ENCODE data around the gene TMUB2. TPM values are rescaled to one million over a fixed set of nuclear protein-coding genes. Genes with fewer than 3 reads are reported as not detected.

The TMUB2 gene
- total and polyA plus RNA-seq, 9 of the 15 experiments (the other 6 are each of a cell fraction or from before 2014, with no cell fraction given): 4.1 to 29.8 (median 16.3) TPM

Small RNAs within 50 kb of the gene (microRNA-seq; reads per million reads assigned to microRNA genes)
- not detected for gene MIR6782 (ENCODE audit: borderline microRNAs expressed)

Small RNAs within 50 kb of the gene (small RNA-seq; reads per million reads assigned to genes)
- not detected for gene MIR6782

Other genes with a start within 250 kb of the TMUB2 start
Only the 7 nearest of the 17 such genes appear.
- 31.1 and 37.6 TPM in 2 replicates for gene G6PC3, start 116.2 kb upstream of the TMUB2 start, total RNA-seq (2014; rRNA removed)
- 11.4 and 11.6 TPM in 2 replicates for gene G6PC3, start 116.2 kb upstream of the TMUB2 start, total RNA-seq (2014; rRNA removed; fragmentation: Illumina TruSeq; extraction: Trizol)
- gene G6PC3, start 116.2 kb upstream of the TMUB2 start, total RNA-seq (2015; rRNA removed; fragmentation: Illumina TruSeq; extraction: Trizol): 24.1 and 26.8 TPM in 2 replicates
- 41.9 and 47.4 TPM in 2 replicates for gene G6PC3, start 116.2 kb upstream of the TMUB2 start, total RNA-seq (2021)
- 46.6 and 55.1 TPM in 2 replicates for gene G6PC3, start 116.2 kb upstream of the TMUB2 start, polyA plus RNA-seq (2011; rRNA removed)
- 49.5 and 60.5 TPM in 2 replicates for gene G6PC3, start 116.2 kb upstream of the TMUB2 start, polyA plus RNA-seq (2014; fragmentation: Illumina TruSeq; extraction: Trizol)
- gene G6PC3, start 116.2 kb upstream of the TMUB2 start, polyA plus RNA-seq (2014; fragmentation: Nextera tagmentation; extraction: Ambion mirVana): 10 to 100 TPM; 10.4 to 14.8 TPM
- 56.3 and 57.8 TPM in 2 replicates for gene G6PC3, start 116.2 kb upstream of the TMUB2 start, polyA plus RNA-seq (2014; rRNA removed)
- gene HDAC5, start 63.3 kb upstream of the TMUB2 start, total RNA-seq (2014; rRNA removed): 26.2 and 29.6 TPM in 2 replicates
- 4.7 and 6.5 TPM in 2 replicates for gene HDAC5, start 63.3 kb upstream of the TMUB2 start, total RNA-seq (2014; rRNA removed; fragmentation: Illumina TruSeq; extraction: Trizol)
- 8.0 and 8.7 TPM in 2 replicates for gene HDAC5, start 63.3 kb upstream of the TMUB2 start, total RNA-seq (2015; rRNA removed; fragmentation: Illumina TruSeq; extraction: Trizol)
- 23.1 and 25.1 TPM in 2 replicates for gene HDAC5, start 63.3 kb upstream of the TMUB2 start, total RNA-seq (2021)
- gene HDAC5, start 63.3 kb upstream of the TMUB2 start, polyA plus RNA-seq (2011; rRNA removed): 24.0 and 36.0 TPM in 2 replicates
- 16.4 and 20.5 TPM in 2 replicates for gene HDAC5, start 63.3 kb upstream of the TMUB2 start, polyA plus RNA-seq (2014; fragmentation: Illumina TruSeq; extraction: Trizol)
- gene HDAC5, start 63.3 kb upstream of the TMUB2 start, polyA plus RNA-seq (2014; fragmentation: Nextera tagmentation; extraction: Ambion mirVana): under 1 TPM; 0.45 to 0.73 TPM
- gene HDAC5, start 63.3 kb upstream of the TMUB2 start, polyA plus RNA-seq (2014; rRNA removed): 18.6 and 20.2 TPM in 2 replicates
- 10.4 and 15.0 TPM in 2 replicates for gene HROB, start 45.0 kb upstream of the TMUB2 start, total RNA-seq (2014; rRNA removed)
- gene HROB, start 45.0 kb upstream of the TMUB2 start, total RNA-seq (2014; rRNA removed; fragmentation: Illumina TruSeq; extraction: Trizol): 7.1 and 9.3 TPM in 2 replicates
- 9.6 and 9.8 TPM in 2 replicates for gene HROB, start 45.0 kb upstream of the TMUB2 start, total RNA-seq (2015; rRNA removed; fragmentation: Illumina TruSeq; extraction: Trizol)
- gene HROB, start 45.0 kb upstream of the TMUB2 start, total RNA-seq (2021): 17.5 and 20.1 TPM in 2 replicates
- gene HROB, start 45.0 kb upstream of the TMUB2 start, polyA plus RNA-seq (2011; rRNA removed): 11.9 and 25.9 TPM in 2 replicates
- 18.9 and 19.5 TPM in 2 replicates for gene HROB, start 45.0 kb upstream of the TMUB2 start, polyA plus RNA-seq (2014; fragmentation: Illumina TruSeq; extraction: Trizol)
- gene HROB, start 45.0 kb upstream of the TMUB2 start, polyA plus RNA-seq (2014; fragmentation: Nextera tagmentation; extraction: Ambion mirVana): 1 to 10 TPM; 6.6 to 6.7 TPM
- gene HROB, start 45.0 kb upstream of the TMUB2 start, polyA plus RNA-seq (2014; rRNA removed): 10.6 and 13.5 TPM in 2 replicates
- not detected in 2 replicates for gene ASB16, start 16.3 kb upstream of the TMUB2 start, total RNA-seq (2014; rRNA removed)
- gene ASB16, start 16.3 kb upstream of the TMUB2 start, total RNA-seq (2014; rRNA removed; fragmentation: Illumina TruSeq; extraction: Trizol): not detected in 2 replicates
- not detected in 2 replicates for gene ASB16, start 16.3 kb upstream of the TMUB2 start, total RNA-seq (2015; rRNA removed; fragmentation: Illumina TruSeq; extraction: Trizol)
- not detected in 2 replicates for gene ASB16, start 16.3 kb upstream of the TMUB2 start, total RNA-seq (2021)
- gene ASB16, start 16.3 kb upstream of the TMUB2 start, polyA plus RNA-seq (2011; rRNA removed): 0.07 and 0.14 TPM in 2 replicates
- gene ASB16, start 16.3 kb upstream of the TMUB2 start, polyA plus RNA-seq (2014; fragmentation: Illumina TruSeq; extraction: Trizol): not detected in 2 replicates
- gene ASB16, start 16.3 kb upstream of the TMUB2 start, polyA plus RNA-seq (2014; fragmentation: Nextera tagmentation; extraction: Ambion mirVana): under 1 TPM in 1 of 2 experiments, not detected in 1; 0.03 TPM
- 0.23 TPM in 1 of 2 replicates, not detected in the other for gene ASB16, start 16.3 kb upstream of the TMUB2 start, polyA plus RNA-seq (2014; rRNA removed)
- gene ATXN7L3, start 12.9 kb downstream of the TMUB2 start, total RNA-seq (2014; rRNA removed): 37.9 and 39.0 TPM in 2 replicates
- gene ATXN7L3, start 12.9 kb downstream of the TMUB2 start, total RNA-seq (2014; rRNA removed; fragmentation: Illumina TruSeq; extraction: Trizol): 22.7 and 23.9 TPM in 2 replicates
- gene ATXN7L3, start 12.9 kb downstream of the TMUB2 start, total RNA-seq (2015; rRNA removed; fragmentation: Illumina TruSeq; extraction: Trizol): 30.5 and 30.9 TPM in 2 replicates
- gene ATXN7L3, start 12.9 kb downstream of the TMUB2 start, total RNA-seq (2021): 56.4 and 66.1 TPM in 2 replicates
- 31.5 and 33.2 TPM in 2 replicates for gene ATXN7L3, start 12.9 kb downstream of the TMUB2 start, polyA plus RNA-seq (2011; rRNA removed)
- 39.1 and 39.4 TPM in 2 replicates for gene ATXN7L3, start 12.9 kb downstream of the TMUB2 start, polyA plus RNA-seq (2014; fragmentation: Illumina TruSeq; extraction: Trizol)
- gene ATXN7L3, start 12.9 kb downstream of the TMUB2 start, polyA plus RNA-seq (2014; fragmentation: Nextera tagmentation; extraction: Ambion mirVana): under 1 TPM; 0.62 to 0.90 TPM
- 34.9 and 45.5 TPM in 2 replicates for gene ATXN7L3, start 12.9 kb downstream of the TMUB2 start, polyA plus RNA-seq (2014; rRNA removed)
- 107 and 113 TPM in 2 replicates for gene UBTF, start 32.7 kb downstream of the TMUB2 start, total RNA-seq (2014; rRNA removed)
- gene UBTF, start 32.7 kb downstream of the TMUB2 start, total RNA-seq (2014; rRNA removed; fragmentation: Illumina TruSeq; extraction: Trizol): 50.3 and 53.8 TPM in 2 replicates
- gene UBTF, start 32.7 kb downstream of the TMUB2 start, total RNA-seq (2015; rRNA removed; fragmentation: Illumina TruSeq; extraction: Trizol): 85.8 and 86.3 TPM in 2 replicates
- gene UBTF, start 32.7 kb downstream of the TMUB2 start, total RNA-seq (2021): 90.1 and 93.9 TPM in 2 replicates
- 28.5 and 31.4 TPM in 2 replicates for gene UBTF, start 32.7 kb downstream of the TMUB2 start, polyA plus RNA-seq (2011; rRNA removed)
- gene UBTF, start 32.7 kb downstream of the TMUB2 start, polyA plus RNA-seq (2014; fragmentation: Illumina TruSeq; extraction: Trizol): 96.5 and 110 TPM in 2 replicates
- 1 to 10 TPM; 1.2 to 1.5 TPM for gene UBTF, start 32.7 kb downstream of the TMUB2 start, polyA plus RNA-seq (2014; fragmentation: Nextera tagmentation; extraction: Ambion mirVana)
- 75.8 and 83.6 TPM in 2 replicates for gene UBTF, start 32.7 kb downstream of the TMUB2 start, polyA plus RNA-seq (2014; rRNA removed)
- gene SLC4A1, start 81.2 kb downstream of the TMUB2 start, total RNA-seq (2014; rRNA removed): 0.53 and 1.00 TPM in 2 replicates
- gene SLC4A1, start 81.2 kb downstream of the TMUB2 start, total RNA-seq (2014; rRNA removed; fragmentation: Illumina TruSeq; extraction: Trizol): 0.25 and 0.32 TPM in 2 replicates
- 0.14 and 0.19 TPM in 2 replicates for gene SLC4A1, start 81.2 kb downstream of the TMUB2 start, total RNA-seq (2015; rRNA removed; fragmentation: Illumina TruSeq; extraction: Trizol)
- 0.81 and 0.84 TPM in 2 replicates for gene SLC4A1, start 81.2 kb downstream of the TMUB2 start, total RNA-seq (2021)
- gene SLC4A1, start 81.2 kb downstream of the TMUB2 start, polyA plus RNA-seq (2011; rRNA removed): 0.71 and 0.80 TPM in 2 replicates
- 0.61 and 0.88 TPM in 2 replicates for gene SLC4A1, start 81.2 kb downstream of the TMUB2 start, polyA plus RNA-seq (2014; fragmentation: Illumina TruSeq; extraction: Trizol)
- under 1 TPM; 0.22 to 0.37 TPM for gene SLC4A1, start 81.2 kb downstream of the TMUB2 start, polyA plus RNA-seq (2014; fragmentation: Nextera tagmentation; extraction: Ambion mirVana)
- gene SLC4A1, start 81.2 kb downstream of the TMUB2 start, polyA plus RNA-seq (2014; rRNA removed): 0.53 and 0.57 TPM in 2 replicates

All from K562 (cell line).